Pancreas (tissue), 10 donors: ENCODE data around the gene BACH2. TPM values are rescaled to one million over a fixed set of nuclear protein-coding genes. Genes with fewer than 3 reads are reported as not detected.
"Not testable (repeated sequence)": the region's sequence is repeated elsewhere in the genome, so short reads cannot be mapped to it uniquely, and the experiment has no call there.

ENCODE experiments used
- ATAC-seq, 4 donors: fragments of 200-7000 bp; cut with Tn5 transposase; one replicate each; pipeline versions ENCODE4 v1.8.0 to v1.9.1; 2020; ENCODE audit warnings: mild to moderate bottlenecking in 4 of 4, moderate library complexity in 4 of 4
- DNase-seq, 6 donors: peaks; one replicate each; pipeline ENCODE4 v3.0.0-alpha.2; 2020
- FAIRE-seq: peaks from 2 replicates; lab custom pipeline; 2012; peaks lifted over from hg19 to GRCh38; lab: Jason Lieb, UNC
- H3K27ac ChIP-seq, 4 donors: fragments of 200-600 bp; sonication (generic); 1 replicate in 3 of 4; 2 replicates in 1 of 4; pipeline versions ENCODE4 v1.5.0 to v1.8.0; 2020
- H3K27me3 ChIP-seq, 4 donors: fragments of 200-600 bp; one replicate each; pipeline ENCODE4 v1.8.0; 2021
- H3K36me3 ChIP-seq, 3 donors: fragments of 200-600 bp; sonication (generic) in 1 of 3; one replicate each; pipeline versions ENCODE4 v1.5.0 to v1.8.0; 2020 to 2021
- H3K4me1 ChIP-seq, 3 donors: fragments of 200-600 bp; one replicate each; pipeline ENCODE4 v1.8.0; 2021
- H3K4me3 ChIP-seq, 4 donors: fragments of 200-600 bp; sonication (generic) in 2 of 4; one replicate each; pipeline versions ENCODE4 v1.5.0 to v1.8.0; 2020 to 2021
- H3K9me3 ChIP-seq, 4 donors: fragments of 200-600 bp; one replicate each; pipeline ENCODE4 v1.8.0; 2021
- WGBS, 2 donors: extraction: QIAGEN DNeasy Blood & Tissue Kit; methylation state at CpG; one replicate each; pipeline ENCODE4 v1.1.7; 2013; 5-methylcytosine and 5-hydroxymethylcytosine counted together
- intact Hi-C, 3 donors: fragments of 100-400 bp; cut with DNase I; formaldehyde crosslinking; loops; one replicate each; pipeline versions ENCODE4 v1.11.1 to v1.14.2; 2022
- polyA plus RNA-seq, 2 donors: library from polyadenylated mRNA; stranded (reverse); fragments of 200-250 nt; gene quantifications; one replicate each; pipeline ENCODE4 v1.2.3, GENCODE V29; 2013
- total RNA-seq, 6 donors: library from RNA; stranded (reverse); fragmentation: NEBNext Ultra II Directional in 4 of 6; extraction: Animal tissue kit (Norgen Biotek cat#: 25700) in 4 of 6; gene quantifications; one replicate each; pipeline versions ENCODE4 v1.2.1 to v1.2.4, GENCODE V29; 2021 to 2023
- TF ChIP-seq, protein P1 (sequence below), 4 donors: fragments of 200-600 bp; sonication (generic) in 3 of 4; IDR thresholded peaks; one replicate each; pipeline versions ENCODE4 v1.5.0 to v1.8.0; 2021; ENCODE audit warnings: antibody characterized with exemption in 4 of 4
- donor health status: healthy with polysubstance abuse.
- donor health status: DM: no; HTN: no; CAD: no; lungs with moderate emphysema.
- donor health status: DM: no; HTN: no; CAD: no.
- donor health status: control.
- donor health status: control.
- donor health status: Bipolar disorder and iron deficiency.
- donor health status: DM: yes; HTN: yes; CAD: no.
- donor health status: DM: no; HTN: no; CAD: no.
- donor health status: DM: no; HTN: no; CAD: no.
- donor health status: DM: yes; HTN: yes; CAD: no.

BACH2 gene
- total and polyA plus RNA-seq, 8 donors = 0.61 to 8.0 (median 4.9) TPM

DNA sequence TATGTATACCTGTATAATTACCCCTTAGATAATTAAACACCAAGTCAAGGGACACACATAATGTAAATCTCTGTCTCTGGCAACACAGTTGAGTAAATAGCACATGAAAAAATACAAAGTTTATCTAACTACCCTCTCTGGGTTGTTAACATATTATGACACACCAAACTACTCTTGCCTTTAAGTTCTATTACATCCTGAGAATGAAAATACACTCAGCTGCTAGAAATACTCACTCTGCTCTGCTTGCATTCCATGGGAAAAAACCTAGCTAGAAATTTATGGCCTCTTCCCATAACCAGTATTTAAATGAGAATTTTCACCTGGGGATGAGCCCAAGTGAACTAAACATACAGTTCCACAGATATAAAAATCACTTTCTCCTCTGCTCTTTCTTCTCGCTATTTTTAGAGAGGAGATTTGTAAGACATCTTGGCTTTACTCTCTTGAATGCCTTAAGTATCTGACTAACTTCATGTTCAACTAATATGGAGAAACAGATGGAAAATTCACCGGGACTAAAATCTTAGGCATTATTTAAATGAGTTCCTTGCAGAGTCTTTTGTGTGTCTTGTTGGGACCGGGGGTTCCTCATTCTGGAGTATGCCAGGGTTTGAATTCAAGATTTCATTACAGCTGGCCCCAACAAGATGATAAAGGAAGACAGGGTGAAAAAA is 261.5 kb downstream of the BACH2 start:
- 88 to 92% methylated on average over 3 of the region's 3 CpGs for WGBS, 2 donors
- DNase-seq = no peak
- H3K27ac ChIP-seq = no peak overlapping the region

GRCh38 chr6:90033746-90034271 is 262.8 kb downstream of the BACH2 start:
- Histone ChIP-seq H3K27me3 (no peaks in the 10 kb centered on the region), H3K4me1 (no peaks in the 10 kb centered on the region), H3K4me3 (no peak overlapping the region), H3K36me3 (no peaks in the 10 kb centered on the region), H3K27ac (no peak overlapping the region), H3K9me3 (no peaks in the 10 kb centered on the region)
- WGBS, 2 donors = 70 to 86% methylated on average over 3 of the region's 3 CpGs
- no peak for DNase-seq
- TF ChIP-seq, protein P1, sequence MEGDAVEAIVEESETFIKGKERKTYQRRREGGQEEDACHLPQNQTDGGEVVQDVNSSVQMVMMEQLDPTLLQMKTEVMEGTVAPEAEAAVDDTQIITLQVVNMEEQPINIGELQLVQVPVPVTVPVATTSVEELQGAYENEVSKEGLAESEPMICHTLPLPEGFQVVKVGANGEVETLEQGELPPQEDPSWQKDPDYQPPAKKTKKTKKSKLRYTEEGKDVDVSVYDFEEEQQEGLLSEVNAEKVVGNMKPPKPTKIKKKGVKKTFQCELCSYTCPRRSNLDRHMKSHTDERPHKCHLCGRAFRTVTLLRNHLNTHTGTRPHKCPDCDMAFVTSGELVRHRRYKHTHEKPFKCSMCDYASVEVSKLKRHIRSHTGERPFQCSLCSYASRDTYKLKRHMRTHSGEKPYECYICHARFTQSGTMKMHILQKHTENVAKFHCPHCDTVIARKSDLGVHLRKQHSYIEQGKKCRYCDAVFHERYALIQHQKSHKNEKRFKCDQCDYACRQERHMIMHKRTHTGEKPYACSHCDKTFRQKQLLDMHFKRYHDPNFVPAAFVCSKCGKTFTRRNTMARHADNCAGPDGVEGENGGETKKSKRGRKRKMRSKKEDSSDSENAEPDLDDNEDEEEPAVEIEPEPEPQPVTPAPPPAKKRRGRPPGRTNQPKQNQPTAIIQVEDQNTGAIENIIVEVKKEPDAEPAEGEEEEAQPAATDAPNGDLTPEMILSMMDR (IDR thresholded peaks at IDR 0.05) = no peak
- intact Hi-C loops = no loop called here
- ATAC-seq = no peak
- FAIRE-seq = no peak

More for the DNA sequence above, 261.5 kb downstream of the BACH2 start:
- intact Hi-C loops = no loop called here
- H3K4me3 ChIP-seq = no peak overlapping the region
- no peak for ATAC-seq
- no peaks in the 10 kb centered on the region for H3K4me1 ChIP-seq
- TF ChIP-seq, protein P1 (IDR thresholded peaks at IDR 0.05) = no peak
- H3K27me3 ChIP-seq = no peaks in the 10 kb centered on the region
- no peak for FAIRE-seq
- H3K9me3 ChIP-seq = no peaks in the 10 kb centered on the region
- no peaks in the 10 kb centered on the region for H3K36me3 ChIP-seq

DNA sequence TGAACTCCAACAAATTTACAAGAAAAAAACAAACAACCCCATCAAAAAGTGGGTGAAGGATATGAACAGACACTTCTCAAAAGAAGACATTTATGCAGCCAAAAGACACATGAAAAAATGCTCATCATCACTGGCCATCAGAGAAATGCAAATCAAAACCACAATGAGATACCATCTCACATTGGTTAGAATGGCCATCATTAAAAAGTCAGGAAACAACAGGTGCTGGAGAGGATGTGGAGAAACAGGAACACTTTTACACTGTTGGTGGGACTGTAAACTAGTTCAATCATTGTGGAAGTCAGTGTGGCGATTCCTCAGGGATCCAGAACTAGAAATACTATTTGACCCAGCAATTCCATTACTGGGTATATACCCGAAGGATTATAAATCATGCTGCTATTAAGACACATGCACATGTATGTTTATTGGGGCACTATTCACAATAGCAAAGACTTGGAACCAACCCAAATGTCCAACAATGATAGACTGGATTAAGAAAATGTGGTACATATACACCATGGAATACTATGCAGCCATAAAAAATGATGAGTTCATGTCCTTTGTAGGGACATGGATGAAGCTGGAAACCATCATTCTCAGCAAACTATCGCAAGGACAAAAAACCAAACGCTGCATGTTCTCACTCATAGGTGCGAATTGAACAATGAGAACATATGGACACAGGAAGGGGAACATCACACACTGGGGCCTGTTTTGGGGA is 264.0 kb downstream of the BACH2 start:
- H3K36me3 ChIP-seq, H3K9me3 ChIP-seq, ATAC-seq, FAIRE-seq, H3K4me3 ChIP-seq, H3K27me3 ChIP-seq, H3K27ac ChIP-seq, intact Hi-C loops, H3K4me1 ChIP-seq, DNase-seq: not testable (repeated sequence)
- 88 to 89% methylated on average over 5 of the region's 5 CpGs for WGBS, 2 donors

DNA sequence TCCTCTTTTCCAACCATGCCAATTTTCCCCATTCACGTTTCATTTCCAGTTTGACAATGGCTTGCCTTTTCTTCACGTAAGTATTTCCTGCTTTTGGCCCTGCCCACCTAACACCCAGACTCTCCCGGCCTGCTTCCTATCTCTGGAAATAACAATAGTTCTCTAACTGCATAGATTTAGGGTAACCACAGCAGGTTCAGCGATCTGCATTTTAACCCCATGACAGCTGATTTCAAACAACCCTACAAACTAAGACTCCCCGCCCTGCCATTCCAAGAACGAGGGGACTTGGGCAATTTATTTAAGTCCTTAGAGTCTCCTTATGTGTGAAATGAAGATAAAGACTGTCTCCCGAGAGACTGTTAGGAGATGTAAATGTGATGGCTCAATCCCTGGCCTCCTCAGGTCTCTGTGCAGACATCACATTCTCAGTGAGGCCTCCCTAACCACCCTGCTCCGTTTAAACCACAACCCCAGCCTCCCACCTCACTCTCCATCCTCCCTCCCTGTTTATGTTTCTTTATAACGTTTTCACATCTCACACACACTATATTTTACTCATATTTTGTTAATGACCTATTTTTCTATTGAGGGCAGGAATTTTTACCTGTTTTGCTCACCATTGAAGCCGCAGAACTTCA is 267.5 kb downstream of the BACH2 start:
- intact Hi-C loops = no loop called here
- no peak for FAIRE-seq
- Histone ChIP-seq H3K4me3 (no peak overlapping the region), H3K27me3 (no peaks in the 10 kb centered on the region), H3K36me3 (no peaks in the 10 kb centered on the region), H3K9me3 (no peaks in the 10 kb centered on the region), H3K4me1 (no peaks in the 10 kb centered on the region), H3K27ac (no peak overlapping the region)
- DNase-seq = no peak
- 64 to 69% methylated on average over 10 of the region's 10 CpGs for WGBS, 2 donors
- TF ChIP-seq, protein P1 (IDR thresholded peaks at IDR 0.05) = no peak
- no peak for ATAC-seq

GRCh38 chr6:90028066-90028778 is 268.4 kb downstream of the BACH2 start:
- FAIRE-seq (no peak), ATAC-seq (no peak)

More at GRCh38 chr6:90028066-90028778, 268.4 kb downstream of the BACH2 start:
- TF ChIP-seq, protein P1 (IDR thresholded peaks at IDR 0.05) = no peak
- Histone ChIP-seq H3K4me3 (no peak overlapping the region), H3K4me1 (no peaks in the 10 kb centered on the region), H3K9me3 (no peaks in the 10 kb centered on the region), H3K27ac (no peak overlapping the region), H3K36me3 (no peaks in the 10 kb centered on the region), H3K27me3 (no peaks in the 10 kb centered on the region)
- intact Hi-C loops = no loop called here
- no peak for DNase-seq
- 82 to 86% methylated on average over 7 of the region's 7 CpGs for WGBS, 2 donors
